ENCODE data around the gene B3GNT3.
"Not testable (repeated sequence)": the region's sequence is repeated elsewhere in the genome, so short reads cannot be mapped to it uniquely, and the experiment has no call there.

The B3GNT3 gene

GRCh38 chr19:17798599-17798998 lies 3.7 kb downstream of the B3GNT3 start:
- not testable (repeated sequence) for DNase-seq

DNA sequence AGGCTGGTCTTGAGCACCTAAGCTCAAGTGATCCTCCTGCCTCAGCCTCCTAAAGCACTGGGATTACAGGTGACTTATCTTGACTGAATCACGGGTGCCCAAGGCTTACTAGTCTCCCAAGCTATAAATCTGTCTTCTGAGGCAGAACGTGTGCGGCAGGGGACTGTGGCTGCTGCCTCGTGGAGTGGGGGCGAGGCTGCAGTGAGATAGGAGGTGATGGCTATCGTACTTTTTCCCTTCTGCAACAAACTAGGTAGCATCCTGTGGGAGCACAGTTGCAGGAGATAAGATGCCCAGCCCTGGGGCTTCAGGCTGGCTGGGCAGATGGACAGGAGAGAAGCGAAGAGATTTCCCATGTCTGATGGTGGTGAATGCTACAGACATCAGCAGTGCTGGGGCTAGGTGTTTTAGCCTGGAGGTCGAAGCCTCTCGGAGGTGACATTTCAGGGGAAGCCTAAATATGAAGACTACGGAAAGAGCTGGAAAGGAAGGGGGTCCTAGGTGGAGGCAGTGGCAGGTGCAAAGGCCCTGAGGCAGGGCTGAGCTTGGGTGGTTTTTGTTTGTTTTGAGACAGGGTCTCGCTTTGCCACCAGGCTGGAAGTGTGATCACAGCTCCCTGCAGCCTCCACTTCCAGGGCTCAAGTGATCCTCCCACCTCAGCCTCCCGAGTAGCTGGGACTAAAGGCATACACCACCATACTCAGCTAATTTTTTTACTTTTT lies 7.4 kb downstream of the B3GNT3 start:
- DNase-seq, result no peak

DNA sequence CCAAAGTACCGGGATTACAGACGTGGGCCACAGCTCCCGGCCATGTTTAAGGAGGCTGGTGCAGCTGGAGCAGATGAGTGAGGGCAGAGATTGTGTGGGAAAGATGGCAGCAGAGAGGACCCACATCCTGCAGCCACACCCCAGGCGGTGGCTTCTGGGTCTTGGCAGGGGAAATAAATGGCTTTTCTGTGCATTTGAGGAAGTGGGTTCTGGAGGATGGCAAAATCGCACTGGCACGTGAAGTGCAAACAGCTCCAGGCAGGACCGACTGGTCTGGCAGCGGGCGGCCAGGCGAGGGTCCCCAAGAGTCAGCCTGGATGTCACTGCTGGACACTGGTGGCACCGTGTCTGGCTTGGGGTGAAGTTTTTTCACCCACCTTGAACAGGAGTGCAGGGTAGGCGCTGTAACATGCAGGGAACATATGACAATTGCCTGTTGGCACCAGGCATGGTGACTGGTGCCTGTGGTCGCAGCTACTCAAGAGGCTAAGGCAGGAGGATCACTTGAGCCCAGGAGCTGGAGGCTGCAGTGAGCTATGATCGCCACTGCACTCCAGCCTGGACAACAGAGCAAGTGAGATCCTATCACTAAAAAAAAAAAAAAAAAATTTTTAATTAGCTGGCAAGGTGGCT lies 8.4 kb downstream of the B3GNT3 start:
- peak; percentile 68 for DNase-seq

DNA sequence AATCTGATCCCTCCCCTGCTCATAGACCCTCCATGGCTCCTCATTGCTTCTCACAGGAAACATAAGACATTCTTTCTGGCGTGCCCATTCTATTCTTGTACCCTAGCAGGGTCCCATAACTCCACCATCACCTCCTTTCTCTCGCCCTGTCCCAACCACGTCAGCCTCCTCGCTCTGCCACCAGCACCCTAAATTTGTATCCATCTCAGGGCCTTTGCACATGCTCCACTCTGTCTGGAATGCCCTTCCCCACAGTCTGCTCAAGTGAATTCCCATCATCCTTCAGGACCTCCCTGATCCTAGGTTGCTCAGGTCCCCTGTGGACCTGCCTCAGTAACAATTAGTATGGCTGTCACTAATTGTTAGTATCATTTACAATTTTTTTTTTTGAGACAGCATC lies 10.5 kb downstream of the B3GNT3 start:
- no peak for DNase-seq

- DNase-seq, result no peak
Observed at GRCh38 chr19:17806945-17807344, 12.0 kb downstream of the B3GNT3 start.

GRCh38 chr19:17807731-17808316 lies 12.9 kb downstream of the B3GNT3 start:
- DNase-seq, result no peak

GRCh38 chr19:17811103-17811502 lies 16.2 kb downstream of the B3GNT3 start:
- no peak for DNase-seq

DNA sequence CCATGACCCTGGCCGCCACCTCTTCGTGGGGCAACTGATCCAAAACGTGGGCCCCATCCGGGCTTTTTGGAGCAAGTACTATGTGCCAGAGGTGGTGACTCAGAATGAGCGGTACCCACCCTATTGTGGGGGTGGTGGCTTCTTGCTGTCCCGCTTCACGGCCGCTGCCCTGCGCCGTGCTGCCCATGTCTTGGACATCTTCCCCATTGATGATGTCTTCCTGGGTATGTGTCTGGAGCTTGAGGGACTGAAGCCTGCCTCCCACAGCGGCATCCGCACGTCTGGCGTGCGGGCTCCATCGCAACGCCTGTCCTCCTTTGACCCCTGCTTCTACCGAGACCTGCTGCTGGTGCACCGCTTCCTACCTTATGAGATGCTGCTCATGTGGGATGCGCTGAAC lies 16.7 kb downstream of the B3GNT3 start:
- DNase-seq, result no peak

DNA sequence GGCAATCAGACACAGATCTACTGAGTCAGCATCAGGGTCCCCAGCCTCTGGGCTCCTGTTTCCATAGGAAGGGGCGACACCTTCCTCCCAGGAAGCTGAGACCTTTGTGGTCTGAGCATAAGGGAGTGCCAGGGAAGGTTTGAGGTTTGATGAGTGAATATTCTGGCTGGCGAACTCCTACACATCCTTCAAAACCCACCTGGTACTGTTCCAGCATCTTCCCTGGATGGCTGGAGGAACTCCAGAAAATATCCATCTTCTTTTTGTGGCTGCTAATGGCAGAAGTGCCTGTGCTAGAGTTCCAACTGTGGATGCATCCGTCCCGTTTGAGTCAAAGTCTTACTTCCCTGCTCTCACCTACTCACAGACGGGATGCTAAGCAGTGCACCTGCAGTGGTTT lies 17.2 kb downstream of the B3GNT3 start:
- DNase-seq, result no peak

DNA sequence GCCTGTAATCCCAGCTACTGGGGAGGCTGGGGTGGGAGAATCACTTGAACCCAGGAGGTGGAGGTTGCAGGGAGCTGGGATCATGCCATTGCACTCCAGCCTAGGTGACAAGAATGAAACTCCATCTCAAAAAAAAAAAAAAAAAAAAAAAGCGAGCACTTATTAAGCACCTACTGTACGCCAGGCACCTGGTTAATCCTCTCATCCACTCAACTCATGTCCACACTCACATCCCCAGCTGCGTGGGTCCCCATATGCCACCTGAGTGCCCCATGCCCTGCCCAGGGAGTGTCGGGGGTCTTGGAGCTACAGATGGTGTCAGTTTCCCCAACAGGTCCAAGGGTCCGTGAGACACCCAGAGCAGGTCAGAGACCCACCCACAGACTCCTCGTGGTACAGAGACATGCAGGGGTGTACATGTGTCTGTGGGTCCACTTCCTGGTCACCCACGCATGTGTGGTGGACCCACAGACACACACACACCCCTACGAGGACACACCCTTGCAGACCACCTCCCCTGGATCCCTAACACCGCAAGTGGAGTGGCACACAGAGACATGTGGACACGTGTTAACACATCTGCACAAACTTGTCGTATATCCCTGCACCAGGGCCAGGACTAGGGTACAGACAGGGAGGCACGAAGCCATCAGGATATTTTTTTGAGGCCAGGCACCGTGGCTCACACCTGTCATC lies 22.9 kb downstream of the B3GNT3 start:
- DNase-seq, result no peak

DNA sequence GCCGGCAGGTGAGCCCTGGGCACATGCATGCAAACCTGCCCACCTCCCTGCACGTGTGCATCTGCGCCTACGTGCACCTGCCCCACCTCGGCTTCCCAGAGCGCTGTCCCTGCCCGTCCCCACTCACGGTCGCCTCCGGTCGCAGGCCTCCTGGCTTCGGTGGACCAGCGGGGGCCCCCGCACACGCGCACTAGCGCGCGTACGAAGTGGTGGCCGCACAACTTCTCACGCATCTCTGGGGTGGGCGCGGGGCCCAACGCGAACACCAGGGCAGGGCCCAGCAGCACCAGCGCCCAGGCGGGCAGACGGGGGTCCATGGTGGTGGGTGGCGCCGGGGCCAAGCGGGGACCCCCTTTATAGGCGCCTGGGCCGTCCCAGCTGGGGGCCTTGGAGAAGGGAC lies 26.3 kb downstream of the B3GNT3 start, which contains the start of gene INSL3:
INSL3 (minus strand) TSS at position 330 of the 400 bp plus-strand sequence; CDS start at position 317, 13 bp downstream.
- no peak for DNase-seq

DNA sequence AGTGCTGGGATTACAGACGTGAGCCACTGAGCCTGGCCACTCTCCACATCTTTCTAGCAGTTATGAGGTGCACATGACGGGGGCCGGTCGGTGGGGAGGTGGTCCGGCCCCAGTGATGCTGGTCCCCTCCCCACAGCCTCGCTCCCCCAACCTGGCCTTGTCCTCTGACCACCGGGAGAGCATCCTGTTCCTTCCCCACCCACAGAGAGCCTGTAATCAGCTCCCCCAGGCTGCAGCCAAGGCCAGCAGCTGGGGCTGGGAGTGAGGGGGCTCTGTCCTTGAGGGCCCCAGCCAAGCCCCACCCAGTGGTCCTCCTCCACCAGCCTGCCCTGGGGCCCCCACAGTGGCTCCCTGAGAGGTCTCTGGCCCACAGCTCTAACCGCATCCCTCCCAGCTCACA lies 29.4 kb downstream of the B3GNT3 start:
- no peak for DNase-seq

- no peak for DNase-seq
Observed at GRCh38 chr19:17826508-17827056, 31.6 kb downstream of the B3GNT3 start.

- no peak for DNase-seq
Observed at GRCh38 chr19:17829855-17830566, 35.1 kb downstream of the B3GNT3 start.

DNA sequence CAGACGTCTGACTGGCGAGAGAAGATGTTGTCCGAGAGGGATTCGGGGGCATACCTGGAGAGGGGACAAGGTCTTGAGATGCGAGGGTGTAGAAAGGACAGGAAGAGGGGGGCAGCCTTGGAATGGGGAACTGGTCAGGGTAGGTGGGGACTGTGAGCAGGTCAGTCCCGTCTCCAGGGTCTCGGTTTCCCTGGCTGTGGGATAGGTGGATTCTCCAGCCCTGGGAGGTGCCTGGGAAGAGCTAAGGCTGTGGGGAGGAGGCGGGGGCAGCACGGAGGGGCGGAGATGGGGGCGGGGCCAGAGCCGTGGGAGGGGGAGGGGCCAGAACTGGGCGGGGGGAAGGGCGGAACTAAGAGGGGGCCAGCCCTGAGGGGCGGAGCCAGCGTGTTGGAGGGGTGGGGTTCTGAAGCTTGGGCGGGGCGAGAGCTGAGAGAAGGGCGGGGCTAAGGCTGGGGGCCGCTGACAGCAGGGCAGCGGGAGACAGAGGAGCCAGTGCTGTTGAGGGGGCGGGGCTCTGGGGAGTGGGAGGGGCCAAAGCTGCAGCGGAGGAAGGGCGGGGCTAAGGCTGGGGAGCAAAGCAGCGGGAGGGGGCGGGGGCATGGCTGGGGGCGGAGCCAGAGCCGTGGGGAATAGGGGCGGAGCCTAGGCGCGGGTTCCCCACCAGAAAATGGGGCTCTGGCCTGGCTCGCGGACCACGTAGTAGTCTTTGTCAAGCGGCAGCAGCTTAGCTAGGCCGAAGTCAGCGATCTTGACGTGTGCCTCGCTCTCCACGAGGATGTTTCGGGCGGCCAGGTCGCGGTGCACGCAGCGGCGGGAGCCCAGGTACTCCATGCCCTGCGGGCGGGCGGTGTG lies 35.9 kb downstream of the B3GNT3 start:
- no peak for DNase-seq

DNA sequence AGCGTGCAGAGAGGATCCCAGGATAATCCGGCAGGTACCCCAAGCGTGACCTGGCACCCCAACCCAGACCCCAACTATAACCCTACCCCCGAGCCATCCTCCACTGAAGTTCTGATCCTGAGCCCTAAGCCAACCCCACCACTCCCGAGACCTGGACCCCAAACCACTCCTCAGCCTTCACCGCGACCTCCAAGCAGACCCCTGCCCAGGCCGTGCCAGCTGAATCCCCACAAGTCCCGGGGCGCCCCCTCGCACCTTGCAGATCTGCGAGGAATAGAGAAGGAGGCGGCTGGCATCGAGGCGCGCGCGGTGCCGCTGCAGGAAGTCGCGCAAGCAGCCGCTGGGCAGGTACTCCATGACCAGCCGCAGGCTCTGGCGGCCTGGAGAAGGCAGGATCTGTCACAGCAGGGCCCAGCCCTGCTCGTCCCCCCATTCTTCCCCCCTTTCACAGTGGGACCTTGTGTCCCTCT lies 36.5 kb downstream of the B3GNT3 start:
- DNase-seq, result no peak

DNA sequence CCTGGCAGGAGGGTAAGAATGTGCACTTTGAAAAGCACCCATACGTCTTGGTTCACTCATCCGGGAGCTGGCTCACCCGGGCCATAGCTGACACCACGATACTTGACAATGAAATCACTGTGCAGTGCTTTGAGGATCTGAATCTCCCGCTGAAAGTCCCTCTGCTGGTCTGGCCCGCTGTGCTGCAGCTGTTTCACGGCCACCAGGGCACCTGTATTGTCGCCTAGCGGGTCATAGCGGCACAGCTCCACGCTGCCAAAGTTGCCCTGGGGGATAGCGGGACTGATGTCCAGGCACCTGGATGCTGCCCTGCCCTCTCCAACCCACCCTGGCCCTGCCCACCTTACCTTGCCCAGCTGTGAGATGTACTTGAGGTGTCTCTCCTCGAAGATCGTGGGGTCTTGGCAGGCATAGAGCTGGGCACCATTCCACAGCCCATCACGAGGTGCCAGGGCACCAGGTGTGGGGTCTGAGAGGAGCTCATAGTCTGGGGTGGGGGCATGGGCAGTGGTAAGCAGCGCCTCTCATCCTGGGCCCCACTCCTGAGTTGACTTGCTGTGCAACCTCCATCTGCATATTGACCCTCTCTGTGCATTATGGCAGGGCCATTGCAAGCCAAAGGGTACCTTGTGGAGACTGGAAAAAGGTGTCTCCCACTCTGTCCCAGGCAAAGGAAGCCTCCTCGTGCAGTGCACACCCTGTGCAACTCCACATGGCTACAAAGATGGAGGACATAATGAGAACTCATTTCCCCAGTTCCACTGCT lies 37.7 kb downstream of the B3GNT3 start:
- DNase-seq, result no peak

GRCh38 chr19:17834350-17835181 lies 39.6 kb downstream of the B3GNT3 start:
- no peak for DNase-seq

GRCh38 chr19:17835182-17836006 lies 40.5 kb downstream of the B3GNT3 start:
- no peak for DNase-seq
